ENCODE data around the gene IDH2. TPM values are rescaled to one million over a fixed set of nuclear protein-coding genes. Genes with fewer than 3 reads are reported as not detected.
A peak's percentile ranks its signal among the peaks of the same experiment; 100 is the strongest.

IDH2 gene
- total and polyA plus RNA-seq, 2 of the 13 experiments (the other 11 are each of a cell fraction or from before 2014, with no cell fraction given), result 121 to 145 TPM

DNA sequence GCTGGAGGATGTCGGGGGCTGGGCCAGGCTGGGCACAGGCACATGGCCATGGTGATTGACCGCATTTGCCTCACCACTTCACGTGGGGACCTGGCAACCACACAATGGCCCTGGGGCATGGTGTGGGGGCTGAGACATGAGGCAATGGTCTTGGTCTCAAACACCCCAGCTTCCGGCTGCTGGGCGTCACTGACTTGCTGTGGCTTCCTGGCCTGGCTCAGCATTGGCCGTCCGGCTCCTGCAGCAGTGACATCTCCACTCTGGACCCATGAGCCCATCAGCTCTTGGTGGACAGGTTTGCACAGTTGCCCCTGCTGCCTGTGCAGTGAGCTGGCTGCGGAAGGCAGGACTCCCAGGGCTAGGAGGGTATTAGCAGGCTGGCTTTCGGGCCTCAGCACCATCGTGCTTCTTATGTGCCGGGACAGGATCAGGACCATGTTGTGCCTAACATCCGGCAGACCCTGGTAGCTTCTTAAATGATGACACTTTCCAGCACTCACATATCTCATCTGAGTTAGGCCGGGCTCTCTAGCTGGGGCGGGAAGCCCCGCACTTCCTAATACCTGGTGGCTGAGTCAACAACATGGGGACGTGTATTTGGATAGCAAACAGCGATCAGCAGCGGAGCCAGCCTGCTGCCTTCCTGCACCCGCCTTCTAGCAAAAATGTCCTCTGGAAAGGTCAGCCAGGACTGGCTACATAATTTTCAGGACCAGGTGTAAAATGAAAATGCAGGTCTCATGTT lies 67.0 kb downstream of the IDH2 start:
- Histone ChIP-seq H3K4me1 (ENCODE audit: insufficient read depth, low read length) (peaks cover 80% of the 10 kb centered on the region), H3K79me2 (ENCODE audit: insufficient read depth, low read length) (peaks cover 37% of the 10 kb centered on the region), H3K4me3 (replicated peaks in 1 of 3; ENCODE audit: insufficient read depth in 1 of 3, low read depth in 2 of 3, low read length in 3 of 3) (peak overlapping the region in 1 of 3 experiments; percentile 22; a peak in 1 of 6 replicates), H3K9ac (ENCODE audit: insufficient read depth, low read depth, low read length) (no peak overlapping the region), H3K9me3 (ENCODE audit: low read length) (no peaks in the 10 kb centered on the region), H3K36me3 (replicated peaks in 1 of 2; ENCODE audit: control insufficient read depth in 1 of 2, insufficient read depth in 2 of 2, low read length in 2 of 2) (no peaks in the 10 kb centered on the region; a peak in 2 of 5 replicates), H4K20me1 (ENCODE audit: insufficient read depth, low read length) (peaks cover 4% of the 10 kb centered on the region; the same call in 1 of the 2 replicates), H2AFZ (ENCODE audit: low read length) (no peak overlapping the region), H3K4me2 (ENCODE audit: low read depth, low read length) (peak overlapping the region; percentile 51), H3K27ac (ENCODE audit: extremely low read length, insufficient read depth, low read length) (peak overlapping the region; percentile 52), H3K27me3 (ENCODE audit: control insufficient read depth in 1 of 2, insufficient read depth in 2 of 2, low read length in 2 of 2) (no peaks in the 10 kb centered on the region)
- DNase-seq (ENCODE audit: low spot score) (peak; percentile 81), FAIRE-seq (peak; percentile 91), ATAC-seq (peak; percentile 84)
- CTCF ChIA-PET (ENCODE audit: low intra/inter-chr PET ratio, low total read pairs), result no interaction called here
- in situ Hi-C loops (cut with HindIII; ENCODE audit: extremely low pct_ligation_motif_present, low pct_unique_long_range_greater_than_20kb) (no loop called here), intact Hi-C loops (cut with micrococcal nuclease; ENCODE audit: unreplicated experiment) (loop anchor here (5.0 kb wide), 1 partner anchor 33 kb away; the partner anchor contains the start of gene ZNF710)
- no TSS peak for BruUV-seq (replicated peaks)
- POLR2A ChIA-PET, result interaction anchor here (1.0 to 5.1 kb wide), 4 partner anchors 20 to 141 kb away, joined by 3 to 41 read pairs (median 6); partner anchors contain the start of genes AP3S2 and ZNF710
- 24% methylated on average over 6 of the region's 19 CpGs for WGBS (ENCODE audit: low lambda C conversion rate)
- TF ChIP-seq ZNF746 (CRISPR knock-in tag; IDR thresholded peaks at IDR 0.05) (peak; percentile 37; the same call in 1 of the 2 replicates), PAWR (CRISPR knock-in tag; IDR thresholded peaks at IDR 0.05; ENCODE audit: borderline replicate concordance) (no peak), ARID2 (CRISPR knock-in tag; IDR thresholded peaks at IDR 0.05; ENCODE audit: borderline replicate concordance) (no peak), ZNF292 (CRISPR knock-in tag; IDR thresholded peaks at IDR 0.05; ENCODE audit: borderline replicate concordance, low read depth) (peak; percentile 60; the same call in 1 of the 2 replicates), ESRRA (CRISPR knock-in tag; IDR thresholded peaks at IDR 0.05; ENCODE audit: low read depth) (peak; percentile 93), ZZZ3 (CRISPR knock-in tag; IDR thresholded peaks at IDR 0.05; ENCODE audit: borderline replicate concordance) (no peak), NR1H2 (CRISPR knock-in tag; IDR thresholded peaks at IDR 0.05; ENCODE audit: borderline replicate concordance, low read depth) (peak; percentile 30; the same call in 1 of the 2 replicates), GABPA (IDR thresholded peaks at IDR 0.05; ENCODE audit: low read depth, low read length) (no peak), GABPA (CRISPR knock-in tag; IDR thresholded peaks at IDR 0.05; ENCODE audit: low read depth) (no peak), ZNF598 (CRISPR knock-in tag; IDR thresholded peaks at IDR 0.05; ENCODE audit: borderline replicate concordance) (peak; percentile 36; the same call in 1 of the 2 replicates), DPF2 (CRISPR knock-in tag; IDR thresholded peaks at IDR 0.05; ENCODE audit: borderline replicate concordance, low read depth) (peak; percentile 51; the same call in 1 of the 2 replicates), KDM1A (CRISPR knock-in tag; IDR thresholded peaks at IDR 0.05) (no peak), RELA (CRISPR knock-in tag; IDR thresholded peaks at IDR 0.05) (no peak), MYC (CRISPR knock-in tag; IDR thresholded peaks at IDR 0.05; ENCODE audit: borderline replicate concordance) (no peak), CREM (IDR thresholded peaks at IDR 0.05) (peak; percentile 30; the same call in 1 of the 2 replicates), CREM (CRISPR knock-in tag; IDR thresholded peaks at IDR 0.05) (no peak), ZNF556 (CRISPR knock-in tag; IDR thresholded peaks at IDR 0.05; ENCODE audit: borderline replicate concordance) (peak; percentile 28; the same call in 1 of the 2 replicates), SP4 (CRISPR knock-in tag; IDR thresholded peaks at IDR 0.05) (peak; percentile 32; the same call in 1 of the 2 replicates), ATF7 (IDR thresholded peaks at IDR 0.05) (no peak), ATF7 (CRISPR knock-in tag; IDR thresholded peaks at IDR 0.05) (0 out of 2 replicates have a peak, but pooled peaks have one; percentile 8), RCOR2 (CRISPR knock-in tag; IDR thresholded peaks at IDR 0.05) (0 out of 2 replicates have a peak, but pooled peaks have one; percentile 36), ZNF775 (CRISPR knock-in tag; IDR thresholded peaks at IDR 0.05; ENCODE audit: borderline replicate concordance) (no peak)
- TF ChIP-seq, protein P1, sequence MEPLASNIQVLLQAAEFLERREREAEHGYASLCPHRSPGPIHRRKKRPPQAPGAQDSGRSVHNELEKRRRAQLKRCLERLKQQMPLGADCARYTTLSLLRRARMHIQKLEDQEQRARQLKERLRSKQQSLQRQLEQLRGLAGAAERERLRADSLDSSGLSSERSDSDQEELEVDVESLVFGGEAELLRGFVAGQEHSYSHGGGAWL (CRISPR knock-in tag; IDR thresholded peaks at IDR 0.05), result no peak
- TF ChIP-seq, protein P2, sequence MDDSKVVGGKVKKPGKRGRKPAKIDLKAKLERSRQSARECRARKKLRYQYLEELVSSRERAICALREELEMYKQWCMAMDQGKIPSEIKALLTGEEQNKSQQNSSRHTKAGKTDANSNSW (CRISPR knock-in tag; IDR thresholded peaks at IDR 0.05; ENCODE audit: borderline replicate concordance), result no peak
- TF ChIP-seq, protein P3, sequence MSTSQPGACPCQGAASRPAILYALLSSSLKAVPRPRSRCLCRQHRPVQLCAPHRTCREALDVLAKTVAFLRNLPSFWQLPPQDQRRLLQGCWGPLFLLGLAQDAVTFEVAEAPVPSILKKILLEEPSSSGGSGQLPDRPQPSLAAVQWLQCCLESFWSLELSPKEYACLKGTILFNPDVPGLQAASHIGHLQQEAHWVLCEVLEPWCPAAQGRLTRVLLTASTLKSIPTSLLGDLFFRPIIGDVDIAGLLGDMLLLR (CRISPR knock-in tag; IDR thresholded peaks at IDR 0.05), result no peak
